HepG2 (cell line): Measurements from ENCODE around the gene BMPR2. TPM values are rescaled to one million over a fixed set of nuclear protein-coding genes. Genes with fewer than 3 reads are reported as not detected.
A peak's percentile ranks its signal among the peaks of the same experiment; 100 is the strongest.

Experiments used
- ADNP ChIP-seq: sonication (generic); formaldehyde crosslinking; IDR thresholded peaks from 2 replicates; pipeline ENCODE4 v1.4.0; 2020; ENCODE audit warnings: missing genetic modification reagents
- CCAR2 ChIP-seq: fragments of 200-400 bp; formaldehyde crosslinking; optimal IDR thresholded peaks from 2 replicates; pipeline ENCODE3; 2018; ENCODE audit warnings: low read depth, mild to moderate bottlenecking, low read length, moderate library complexity
- CEBPB ChIP-seq: IDR thresholded peaks from 2 replicates; pipeline ENCODE4 v1.6.1; 2011; ENCODE audit warnings: low read depth, low read length, improper control_type of control experiment, borderline replicate concordance
- EZH2 ChIP-seq: conservative IDR thresholded peaks from 2 replicates; pipeline ENCODE4 v1.6.1; 2012; ENCODE audit warnings: mild to moderate bottlenecking, low read depth, low read length, moderate library complexity
- HDAC6 ChIP-seq: fragments of 200-600 bp; sonication (generic); IDR thresholded peaks from 2 replicates; pipeline ENCODE4 v1.7.0; 2017; ENCODE audit warnings: mild to moderate bottlenecking, antibody characterized with exemption, low read length, low read depth
- HNRNPUL1 ChIP-seq: fragments of 200-400 bp; formaldehyde crosslinking; IDR thresholded peaks from 2 replicates; pipeline ENCODE4 v1.6.1; 2017; ENCODE audit warnings: low read depth, mild to moderate bottlenecking, low read length, moderate library complexity
- IRX3 ChIP-seq: sonication (generic); formaldehyde crosslinking; IDR thresholded peaks from 2 replicates; pipeline ENCODE4 v1.8.1; 2023; ENCODE audit warnings: mild to moderate bottlenecking, low read depth, missing genetic modification reagents, borderline replicate concordance
- NFIB ChIP-seq: sonication (generic); formaldehyde crosslinking; IDR thresholded peaks from 2 replicates; pipeline ENCODE4 v1.9.0; 2021; ENCODE audit warnings: missing genetic modification reagents, mild to moderate bottlenecking, borderline replicate concordance
- NKX3-1 ChIP-seq: sonication (generic); formaldehyde crosslinking; IDR thresholded peaks from 2 replicates; pipeline ENCODE4 v1.5.0; 2020; ENCODE audit warnings: missing genetic modification reagents
- NR2F6 ChIP-seq, 2 experiments: IDR thresholded peaks; 2 replicates each; pipeline ENCODE4 v1.6.1; 2016; ENCODE audit warnings: antibody characterized with exemption in 1 of 2, mild to moderate bottlenecking in 1 of 2
- PCBP2 ChIP-seq: fragments of 200-400 bp; formaldehyde crosslinking; optimal IDR thresholded peaks from 2 replicates; pipeline ENCODE3; 2018; ENCODE audit warnings: low read length, low read depth; ENCODE audit not compliant: poor library complexity, severe bottlenecking
- RBFOX2 ChIP-seq: fragments of 200-400 bp; formaldehyde crosslinking; IDR thresholded peaks from 2 replicates; pipeline ENCODE4 v1.6.1; 2017; ENCODE audit warnings: low read depth, mild to moderate bottlenecking, low read length
- RXRA ChIP-seq: sonication (generic); formaldehyde crosslinking; IDR thresholded peaks from 2 replicates; pipeline ENCODE4 v1.5.1; 2020; ENCODE audit warnings: missing genetic modification reagents
- SP1 ChIP-seq, 2 experiments: fragments of 450-650 bp in 1 of 2; sonication (generic) in 1 of 2; formaldehyde crosslinking in 1 of 2; IDR thresholded peaks; 2 replicates each; pipeline versions ENCODE4 v1.4.0 to v1.6.1; 2016 to 2020; ENCODE audit warnings: missing genetic modification reagents in 1 of 2
- STAG1 ChIP-seq: sonication (generic); formaldehyde crosslinking; IDR thresholded peaks from 2 replicates; pipeline ENCODE4 v1.4.0; 2020; ENCODE audit warnings: missing genetic modification reagents
- TBP ChIP-seq: sonication (generic); formaldehyde crosslinking; IDR thresholded peaks from 2 replicates; pipeline ENCODE4 v1.5.0; 2020; ENCODE audit warnings: missing genetic modification reagents
- TEAD2 ChIP-seq: sonication (generic); formaldehyde crosslinking; IDR thresholded peaks from 2 replicates; pipeline ENCODE4 v1.9.0; 2021; ENCODE audit warnings: missing genetic modification reagents
- TEAD3 ChIP-seq: optimal IDR thresholded peaks from 2 replicates; pipeline ENCODE3; 2016; ENCODE audit warnings: borderline replicate concordance
- ZBTB42 ChIP-seq: sonication (generic); formaldehyde crosslinking; IDR thresholded peaks from 2 replicates; pipeline ENCODE4 v1.5.0; 2020; ENCODE audit warnings: mild to moderate bottlenecking, missing genetic modification reagents
- ZNF143 ChIP-seq: sonication (generic); formaldehyde crosslinking; IDR thresholded peaks from 2 replicates; pipeline ENCODE4 v1.4.0; 2020; ENCODE audit warnings: missing genetic modification reagents
- ZNF468 ChIP-seq: sonication (generic); formaldehyde crosslinking; IDR thresholded peaks from 2 replicates; pipeline ENCODE4 v1.8.0; 2022; ENCODE audit warnings: mild to moderate bottlenecking, moderate library complexity, missing genetic modification reagents
- ZNF543 ChIP-seq: sonication (generic); formaldehyde crosslinking; IDR thresholded peaks from 2 replicates; pipeline ENCODE4 v1.4.0; 2020; ENCODE audit warnings: mild to moderate bottlenecking, missing genetic modification reagents
- ZNF780A ChIP-seq: sonication (generic); formaldehyde crosslinking; IDR thresholded peaks from 2 replicates; pipeline ENCODE4 v1.8.0; 2022; ENCODE audit warnings: mild to moderate bottlenecking, missing genetic modification reagents, moderate library complexity
- ZSCAN20 ChIP-seq: sonication (generic); formaldehyde crosslinking; IDR thresholded peaks from 2 replicates; pipeline ENCODE4 v1.4.0; 2020; ENCODE audit warnings: missing genetic modification reagents, mild to moderate bottlenecking, borderline replicate concordance
- ZSCAN25 ChIP-seq: sonication (generic); formaldehyde crosslinking; IDR thresholded peaks from 2 replicates; pipeline ENCODE4 v1.8.0; 2022; ENCODE audit warnings: mild to moderate bottlenecking, missing genetic modification reagents
- polyA plus RNA-seq, 8 experiments: library from polyadenylated mRNA; depleted of rRNA in 3 of 8; stranded (reverse) in 7 of 8; unstranded in 1 of 8; fragments of >200 nt; fragmentation: Illumina TruSeq in 4 of 8; extraction: Trizol in 4 of 8; gene quantifications; 2 replicates each; pipeline versions ENCODE4 v1.2.1 to v1.2.3, GENCODE V29; 2011 to 2016; ENCODE audit warnings: low read depth in 4 of 8, missing spikeins in 1 of 8, mixed read lengths in 1 of 8; ENCODE audit not compliant: insufficient read depth in 1 of 8
- total RNA-seq, 5 experiments: library from RNA; depleted of rRNA; stranded (reverse); fragments of >200 nt; fragmentation: Illumina TruSeq; extraction: Trizol; gene quantifications; 2 replicates each; pipeline ENCODE4 v1.2.3, GENCODE V29; 2016; ENCODE audit warnings: low read depth in 1 of 5
- TF ChIP-seq, protein P1 (sequence below): sonication (generic); formaldehyde crosslinking; IDR thresholded peaks from 2 replicates; pipeline ENCODE4 v1.9.0; 2021; ENCODE audit warnings: missing genetic modification reagents, mild to moderate bottlenecking, borderline replicate concordance
- TF ChIP-seq, protein P2 (sequence below): sonication (generic); IDR thresholded peaks from 2 replicates; pipeline ENCODE4 v1.6.1; 2016; ENCODE audit warnings: low read depth, borderline replicate concordance
- TF ChIP-seq, protein P3 (sequence below): sonication (generic); formaldehyde crosslinking; IDR thresholded peaks from 2 replicates; pipeline ENCODE4 v1.8.1; 2023; ENCODE audit warnings: mild to moderate bottlenecking, moderate library complexity, missing genetic modification reagents
- TF ChIP-seq, protein P4 (sequence below): sonication (generic); formaldehyde crosslinking; IDR thresholded peaks from 2 replicates; pipeline ENCODE4 v1.4.0; 2020; ENCODE audit warnings: missing genetic modification reagents

BMPR2 gene
- total and polyA plus RNA-seq, 2 of the 13 experiments (the other 11 are each of a cell fraction or from before 2014, with no cell fraction given) = 5.5 to 10.3 TPM

DNA sequence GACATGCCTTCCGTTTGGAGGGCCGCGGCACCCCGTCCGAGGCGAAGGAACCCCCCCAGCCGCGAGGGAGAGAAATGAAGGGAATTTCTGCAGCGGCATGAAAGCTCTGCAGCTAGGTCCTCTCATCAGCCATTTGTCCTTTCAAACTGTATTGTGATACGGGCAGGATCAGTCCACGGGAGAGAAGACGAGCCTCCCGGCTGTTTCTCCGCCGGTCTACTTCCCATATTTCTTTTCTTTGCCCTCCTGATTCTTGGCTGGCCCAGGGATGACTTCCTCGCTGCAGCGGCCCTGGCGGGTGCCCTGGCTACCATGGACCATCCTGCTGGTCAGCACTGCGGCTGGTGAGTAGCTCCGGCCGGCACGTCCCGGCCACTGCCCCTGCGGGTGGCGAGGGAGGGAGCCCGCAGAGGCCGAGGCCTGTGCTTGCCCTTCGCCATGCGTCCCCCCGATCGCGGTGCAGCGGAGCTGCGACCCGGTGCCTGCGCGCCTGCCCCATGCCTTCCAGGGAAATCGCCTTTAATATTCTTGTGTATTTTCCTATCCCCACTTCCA is 1.2 kb downstream of the BMPR2 start (continued):
- TF ChIP-seq PCBP2 = no peak
- TF ChIP-seq ADNP (CRISPR knock-in tag) = no peak
- TF ChIP-seq HNRNPUL1 = no peak
- TF ChIP-seq TEAD2 (CRISPR knock-in tag) = no peak
- TF ChIP-seq CEBPB = no peak
- TF ChIP-seq EZH2 = no peak
- TF ChIP-seq ZNF468 = no peak
- no peak for TF ChIP-seq ZSCAN20 (CRISPR knock-in tag)
- TF ChIP-seq SP1 (IDR thresholded peaks at IDR 0.05) = no peak
- TF ChIP-seq SP1 (CRISPR knock-in tag; IDR thresholded peaks at IDR 0.05) = no peak
- peak; percentile 61 for TF ChIP-seq RBFOX2
- TF ChIP-seq NFIB = no peak
- peak; percentile 28; the same call in 1 of the 2 replicates for TF ChIP-seq RXRA (CRISPR knock-in tag)
- TF ChIP-seq ZNF143 = no peak
- TF ChIP-seq, protein P1, sequence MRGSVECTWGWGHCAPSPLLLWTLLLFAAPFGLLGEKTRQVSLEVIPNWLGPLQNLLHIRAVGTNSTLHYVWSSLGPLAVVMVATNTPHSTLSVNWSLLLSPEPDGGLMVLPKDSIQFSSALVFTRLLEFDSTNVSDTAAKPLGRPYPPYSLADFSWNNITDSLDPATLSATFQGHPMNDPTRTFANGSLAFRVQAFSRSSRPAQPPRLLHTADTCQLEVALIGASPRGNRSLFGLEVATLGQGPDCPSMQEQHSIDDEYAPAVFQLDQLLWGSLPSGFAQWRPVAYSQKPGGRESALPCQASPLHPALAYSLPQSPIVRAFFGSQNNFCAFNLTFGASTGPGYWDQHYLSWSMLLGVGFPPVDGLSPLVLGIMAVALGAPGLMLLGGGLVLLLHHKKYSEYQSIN (CRISPR knock-in tag) = no peak
- no peak for TF ChIP-seq NKX3-1
- TF ChIP-seq, protein P2, sequence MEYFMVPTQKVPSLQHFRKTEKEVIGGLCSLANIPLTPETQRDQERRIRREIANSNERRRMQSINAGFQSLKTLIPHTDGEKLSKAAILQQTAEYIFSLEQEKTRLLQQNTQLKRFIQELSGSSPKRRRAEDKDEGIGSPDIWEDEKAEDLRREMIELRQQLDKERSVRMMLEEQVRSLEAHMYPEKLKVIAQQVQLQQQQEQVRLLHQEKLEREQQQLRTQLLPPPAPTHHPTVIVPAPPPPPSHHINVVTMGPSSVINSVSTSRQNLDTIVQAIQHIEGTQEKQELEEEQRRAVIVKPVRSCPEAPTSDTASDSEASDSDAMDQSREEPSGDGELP = no peak
- TF ChIP-seq ZNF780A (CRISPR knock-in tag) = no peak
- no peak for TF ChIP-seq HDAC6
- no peak for TF ChIP-seq CCAR2
- peak; percentile 39; the same call in 1 of the 2 replicates for TF ChIP-seq ZNF543 (CRISPR knock-in tag)
- TF ChIP-seq TEAD3 (CRISPR knock-in tag) = no peak
- peak; percentile 15 for TF ChIP-seq STAG1 (CRISPR knock-in tag)
- TF ChIP-seq NR2F6 (IDR thresholded peaks at IDR 0.05) = no peak
- TF ChIP-seq NR2F6 (CRISPR knock-in tag; IDR thresholded peaks at IDR 0.05) = no peak; the same call in 1 of the 2 replicates
- TF ChIP-seq, protein P3, sequence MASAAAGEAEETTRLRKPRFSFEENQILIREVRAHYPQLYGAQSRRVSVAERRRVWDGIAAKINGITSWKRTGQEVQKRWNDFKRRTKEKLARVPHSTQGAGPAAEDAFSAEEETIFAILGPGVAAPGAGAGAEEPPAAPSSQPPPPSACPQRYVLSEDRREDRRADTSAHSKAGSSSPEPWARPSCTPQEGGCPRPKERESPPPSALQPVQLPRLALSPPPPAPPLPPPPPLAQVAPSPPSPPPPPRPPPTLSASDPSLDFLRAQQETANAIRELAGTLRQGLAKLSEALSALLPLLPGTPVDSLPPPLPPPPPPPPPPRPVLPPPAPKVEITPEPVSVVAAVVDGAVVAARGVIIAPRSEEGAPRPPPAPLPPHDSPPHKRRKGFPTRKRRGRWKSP (CRISPR knock-in tag) = 0 out of 2 replicates have a peak, but pooled peaks have one; percentile 44
- no peak for TF ChIP-seq IRX3 (CRISPR knock-in tag)
- TF ChIP-seq ZBTB42 (CRISPR knock-in tag) = no peak
- TF ChIP-seq ZSCAN25 (CRISPR knock-in tag) = peak; percentile 47; the same call in 1 of the 2 replicates
- TF ChIP-seq TBP (CRISPR knock-in tag) = no peak
- TF ChIP-seq, protein P4, sequence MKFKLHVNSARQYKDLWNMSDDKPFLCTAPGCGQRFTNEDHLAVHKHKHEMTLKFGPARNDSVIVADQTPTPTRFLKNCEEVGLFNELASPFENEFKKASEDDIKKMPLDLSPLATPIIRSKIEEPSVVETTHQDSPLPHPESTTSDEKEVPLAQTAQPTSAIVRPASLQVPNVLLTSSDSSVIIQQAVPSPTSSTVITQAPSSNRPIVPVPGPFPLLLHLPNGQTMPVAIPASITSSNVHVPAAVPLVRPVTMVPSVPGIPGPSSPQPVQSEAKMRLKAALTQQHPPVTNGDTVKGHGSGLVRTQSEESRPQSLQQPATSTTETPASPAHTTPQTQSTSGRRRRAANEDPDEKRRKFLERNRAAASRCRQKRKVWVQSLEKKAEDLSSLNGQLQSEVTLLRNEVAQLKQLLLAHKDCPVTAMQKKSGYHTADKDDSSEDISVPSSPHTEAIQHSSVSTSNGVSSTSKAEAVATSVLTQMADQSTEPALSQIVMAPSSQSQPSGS = no peak
